H1 (cell line): ENCODE data around the gene PSKH1. TPM values are rescaled to one million over a fixed set of nuclear protein-coding genes. Genes with fewer than 3 reads are reported as not detected.

Source experiments
- CTCF ChIA-PET: fragments of 300-600 bp; sonication (Branson Sonifier 250); formaldehyde crosslinking; loops from one replicate; lab custom pipeline; 2021; ENCODE audit not compliant: partially characterized antibody; lab: Charles Lee
- POLR2A ChIA-PET: fragments of 300-600 bp; sonication (Branson Sonifier 250); formaldehyde crosslinking; loops from one replicate; lab custom pipeline; 2021; ENCODE audit warnings: inconsistent platforms; ENCODE audit not compliant: partially characterized antibody; lab: Charles Lee
- DNase-seq, 2 experiments: peaks; one replicate each; pipeline versions ENCODE4 v3.0.0 to v3.0.0-alpha.2; 2010 to 2022; ENCODE audit warnings: low spot score in 2 of 2, low read depth in 1 of 2, mixed read lengths in 1 of 2
- FAIRE-seq: peaks from 2 replicates; lab custom pipeline; 2011; peaks lifted over from hg19 to GRCh38; lab: Jason Lieb, UNC
- H2AFZ ChIP-seq: 2 replicates; pipeline ENCODE4 v1.8.1; 2012; ENCODE audit warnings: low read length, inconsistent platforms
- H2AK5ac ChIP-seq: 2 replicates; pipeline ENCODE4 v1.6.1; 2013; ENCODE audit warnings: low read depth, low read length
- H2BK120ac ChIP-seq: replicated peaks from 2 replicates; pipeline ENCODE3; 2013; ENCODE audit warnings: low read depth, low read length, inconsistent platforms
- H2BK12ac ChIP-seq: 2 replicates; pipeline ENCODE4 v1.6.1; 2013; ENCODE audit warnings: low read depth, low read length
- H2BK15ac ChIP-seq: 2 replicates; pipeline ENCODE4 v1.6.1; 2013; ENCODE audit warnings: low read length
- H2BK20ac ChIP-seq: 2 replicates; pipeline ENCODE4 v1.6.1; 2013; ENCODE audit warnings: low read length
- H2BK5ac ChIP-seq: 2 replicates; pipeline ENCODE4 v1.6.1; 2013; ENCODE audit warnings: low read depth, low read length
- H3K14ac ChIP-seq: 2 replicates; pipeline ENCODE4 v1.6.1; 2013; ENCODE audit warnings: inconsistent platforms; ENCODE audit not compliant: insufficient read length
- H3K18ac ChIP-seq: 2 replicates; pipeline ENCODE4 v1.6.1; 2013; ENCODE audit warnings: low read length; ENCODE audit errors: extremely low read depth
- H3K23ac ChIP-seq: 2 replicates; pipeline ENCODE4 v1.6.1; 2013; ENCODE audit warnings: inconsistent platforms; ENCODE audit not compliant: insufficient read length
- H3K23me2 ChIP-seq: 2 replicates; pipeline ENCODE4 v1.6.1; 2013; ENCODE audit warnings: low read depth, low read length
- H3K27ac ChIP-seq: 2 replicates; pipeline ENCODE4 v1.6.1; 2011; ENCODE audit warnings: low read depth, low read length, inconsistent platforms
- H3K27me3 ChIP-seq, 4 experiments: replicated peaks in 1 of 4; 1 replicate in 1 of 4; 2 replicates in 3 of 4; pipeline versions ENCODE4 v1.6.1 to v1.8.1; 2011 to 2013; ENCODE audit warnings: low read length in 3 of 4, mild to moderate bottlenecking in 3 of 4, inconsistent platforms in 2 of 4, mixed read lengths in 2 of 4, moderate library complexity in 1 of 4; ENCODE audit not compliant: control insufficient read depth in 3 of 4, insufficient read depth in 3 of 4; ENCODE audit errors: extremely low read depth in 1 of 4
- H3K36me3 ChIP-seq, 4 experiments: 2 replicates each; pipeline versions ENCODE4 v1.6.1 to v1.8.1; 2011 to 2013; ENCODE audit warnings: mild to moderate bottlenecking in 4 of 4, low read length in 3 of 4, moderate library complexity in 2 of 4, control low read depth in 1 of 4, inconsistent platforms in 1 of 4; ENCODE audit not compliant: insufficient read depth in 4 of 4, control insufficient read depth in 2 of 4
- H3K4ac ChIP-seq: replicated peaks from 2 replicates; pipeline ENCODE3; 2013; ENCODE audit warnings: low read length, low read depth, mixed read lengths, inconsistent platforms; ENCODE audit not compliant: insufficient read length
- H3K4me1 ChIP-seq, 4 experiments: replicated peaks in 1 of 4; 1 replicate in 1 of 4; 2 replicates in 3 of 4; pipeline versions ENCODE4 v1.6.1 to v1.8.1; 2011 to 2013; ENCODE audit warnings: low read length in 3 of 4, inconsistent platforms in 2 of 4, mixed read lengths in 1 of 4; ENCODE audit not compliant: insufficient read depth in 4 of 4, control insufficient read depth in 3 of 4
- H3K4me2 ChIP-seq, 2 experiments: 2 replicates each; pipeline versions ENCODE4 v1.6.1 to v1.8.1; 2011 to 2013; ENCODE audit warnings: low read depth in 2 of 2, low read length in 2 of 2, control low read depth in 1 of 2, inconsistent platforms in 1 of 2, mild to moderate bottlenecking in 1 of 2; ENCODE audit not compliant: insufficient read depth in 1 of 2
- H3K4me3 ChIP-seq, 4 experiments: fragments of 200-600, 300-600 bp in 1 of 4; sonication (generic), shearing (Covaris generic), sonication (Bioruptor Twin) in 1 of 4; 2 replicates each; pipeline versions ENCODE4 v1.5.1 to v1.8.1; 2011 to 2016; ENCODE audit warnings: low read length in 4 of 4, low read depth in 3 of 4, control low read depth in 2 of 4, inconsistent platforms in 2 of 4, mild to moderate bottlenecking in 2 of 4, mixed read lengths in 1 of 4, moderate library complexity in 1 of 4; ENCODE audit not compliant: insufficient read depth in 2 of 4; ENCODE audit errors: extremely low read depth in 1 of 4
- H3K56ac ChIP-seq: replicated peaks from 2 replicates; pipeline ENCODE3; 2013; ENCODE audit warnings: low read depth, mild to moderate bottlenecking, mixed read lengths, low read length, inconsistent platforms; ENCODE audit not compliant: insufficient read length
- H3K79me1 ChIP-seq: 2 replicates; pipeline ENCODE4 v1.6.1; 2013; ENCODE audit warnings: low read depth, low read length, control low read depth
- H3K79me2 ChIP-seq, 2 experiments: 2 replicates each; pipeline versions ENCODE4 v1.6.1 to v1.8.1; 2012 to 2013; ENCODE audit warnings: low read length in 2 of 2, mild to moderate bottlenecking in 2 of 2, inconsistent platforms in 1 of 2; ENCODE audit not compliant: insufficient read depth in 2 of 2, control insufficient read depth in 1 of 2
- H3K9ac ChIP-seq, 4 experiments: replicated peaks in 1 of 4; 1 replicate in 1 of 4; 2 replicates in 3 of 4; pipeline versions ENCODE4 v1.6.1 to v1.8.1; 2011 to 2013; ENCODE audit warnings: low read depth in 3 of 4, low read length in 3 of 4, control low read depth in 2 of 4, mild to moderate bottlenecking in 2 of 4, moderate library complexity in 2 of 4, inconsistent platforms in 1 of 4; ENCODE audit errors: extremely low read depth in 1 of 4
- H3K9me3 ChIP-seq, 2 experiments: 2 replicates each; pipeline versions ENCODE4 v1.6.1 to v1.8.1; 2012 to 2013; ENCODE audit warnings: mild to moderate bottlenecking in 2 of 2, moderate library complexity in 2 of 2, control low read depth in 1 of 2, inconsistent platforms in 1 of 2, low read depth in 1 of 2, low read length in 1 of 2, mixed read lengths in 1 of 2; ENCODE audit not compliant: insufficient read depth in 2 of 2
- H4K20me1 ChIP-seq, 2 experiments: replicated peaks in 1 of 2; 2 replicates each; pipeline versions ENCODE3 to v1.8.1; 2011 to 2013; ENCODE audit warnings: inconsistent platforms in 2 of 2, low read length in 2 of 2, mild to moderate bottlenecking in 1 of 2; ENCODE audit not compliant: insufficient read depth in 2 of 2, control insufficient read depth in 1 of 2
- H4K5ac ChIP-seq: 2 replicates; pipeline ENCODE4 v1.6.1; 2013; ENCODE audit warnings: low read length, low read depth, mixed read lengths, inconsistent platforms; ENCODE audit not compliant: insufficient read length
- H4K8ac ChIP-seq: 2 replicates; pipeline ENCODE4 v1.8.0; 2013; ENCODE audit warnings: mild to moderate bottlenecking, moderate library complexity, low read length, inconsistent platforms; ENCODE audit not compliant: insufficient read depth; ENCODE audit errors: extremely low read depth
- H4K91ac ChIP-seq: replicated peaks from 2 replicates; pipeline ENCODE3; 2013; ENCODE audit warnings: low read length, mixed read lengths, inconsistent platforms; ENCODE audit not compliant: insufficient read length
- GABPA ChIP-seq: IDR thresholded peaks from 2 replicates; pipeline ENCODE4 v1.6.1; 2011; ENCODE audit warnings: mild to moderate bottlenecking, low read length, moderate library complexity, borderline replicate concordance; ENCODE audit not compliant: insufficient read depth
- MAX ChIP-seq: IDR thresholded peaks from 2 replicates; pipeline ENCODE4 v1.6.1; 2012; ENCODE audit warnings: inconsistent platforms
- PHF8 ChIP-seq: fragments of 200-600 bp; sonication (generic); conservative IDR thresholded peaks from 2 replicates; pipeline ENCODE4 v1.7.1; 2012; ENCODE audit warnings: low read depth, mild to moderate bottlenecking, inconsistent platforms, low read length, moderate library complexity
- RBBP5 ChIP-seq: IDR thresholded peaks from 2 replicates; pipeline ENCODE4 v1.7.1; 2012; ENCODE audit warnings: low read depth, mild to moderate bottlenecking, inconsistent platforms, low read length, moderate library complexity, borderline replicate concordance
- RXRA ChIP-seq: IDR thresholded peaks from 2 replicates; pipeline ENCODE4 v1.6.1; 2011; ENCODE audit warnings: low read depth, mild to moderate bottlenecking, low read length, moderate library complexity; ENCODE audit not compliant: insufficient read depth
- USF2 ChIP-seq: IDR thresholded peaks from 2 replicates; pipeline ENCODE4 v1.6.1; 2011; ENCODE audit warnings: low read length, improper control_type of control experiment
- ZNF274 ChIP-seq: IDR thresholded peaks from 2 replicates; pipeline ENCODE4 v1.7.0; 2012; ENCODE audit warnings: low read length, borderline replicate concordance; ENCODE audit errors: extremely low read depth
- WGBS, 2 experiments: shearing (Covaris generic) in 1 of 2; methylation state at CpG; one replicate each; pipeline versions ENCODE4 v1.1.6 to v1.1.7; 2013 to 2015; ENCODE audit warnings: low lambda C conversion rate in 2 of 2, mixed read lengths in 2 of 2, inconsistent platforms in 1 of 2, low coverage in 1 of 2, missing lambda C conversion rate in 1 of 2; ENCODE audit not compliant: insufficient replicate concordance in 2 of 2, insufficient coverage in 1 of 2, insufficient read length in 1 of 2; ENCODE audit errors: extremely low coverage in 1 of 2, missing lambda C conversion rate in 1 of 2; 5-methylcytosine and 5-hydroxymethylcytosine counted together
- polyA plus RNA-seq, 7 experiments: library from polyadenylated mRNA; depleted of rRNA in 3 of 7; stranded (reverse) in 5 of 7; unstranded in 2 of 7; fragments of >200 nt in 5 of 7; fragments of 200-250 nt in 2 of 7; gene quantifications; 1 replicate in 5 of 7; 2 replicates in 1 of 7; 4 replicates in 1 of 7; pipeline versions ENCODE4 v1.2.1 to v1.2.3, GENCODE V29; 2011 to 2013; ENCODE audit warnings: missing spikeins in 2 of 7, mixed read lengths in 2 of 7
- total RNA-seq: library from RNA; stranded (reverse); fragmentation: NEBNext Ultra II Directional; extraction: Animal tissue kit (Norgen Biotek cat#: 25700); gene quantifications from 2 replicates; pipeline ENCODE4 v1.2.1, GENCODE V29; 2021

Gene PSKH1
- total and polyA plus RNA-seq, 2 of the 8 experiments (the other 6 are each of a cell fraction or from before 2014, with no cell fraction given) = 24.8 to 51.0 TPM

- POLR2A ChIA-PET = interaction anchor here (0.6 to 8.5 kb wide), 6 partner anchors 12 to 119 kb away, joined by 3 to 47 read pairs (median 4); partner anchors contain the start of gene PSMB10
- no peak overlapping the region for H3K4me3 ChIP-seq
- peaks cover 2% of the 10 kb centered on the region; the same call in 1 of the 2 replicates for H3K79me1 ChIP-seq
- peaks cover 12 to 59% (median 25%) of the 10 kb centered on the region in 4 experiments for H3K36me3 ChIP-seq
- CTCF ChIA-PET = interaction anchor here (0.6 to 27.1 kb wide), 11 partner anchors 8 to 772 kb away, joined by 3 to 623 read pairs (median 4); partner anchors contain the start of genes EDC4, NRN1L, PSKH1 and SLC12A4
- no peak overlapping the region for H3K14ac ChIP-seq
- peaks cover 3% of the 10 kb centered on the region; the same call in 1 of the 2 replicates for H3K23me2 ChIP-seq
- WGBS, 2 experiments = 100% methylated on average over 2 of the region's 28 CpGs; no CpG with 5 or more reads in 1 of the 2 experiments
- H4K91ac ChIP-seq = no peak overlapping the region
- H3K9me3 ChIP-seq = no peaks in the 10 kb centered on the region
- no peak overlapping the region for H2BK20ac ChIP-seq
- H3K27me3 ChIP-seq = no peaks in the 10 kb centered on the region
- TF ChIP-seq ZNF274 = no peak
- TF ChIP-seq MAX = no peak
- no peak for TF ChIP-seq PHF8
- TF ChIP-seq GABPA = no peak
- no peak for TF ChIP-seq USF2
- TF ChIP-seq RXRA = no peak
- TF ChIP-seq RBBP5 = no peak
- no peaks in the 10 kb centered on the region for H3K79me2 ChIP-seq
- no peak overlapping the region for H3K9ac ChIP-seq
- H4K8ac ChIP-seq = no peak overlapping the region; the same call in 1 of the 2 replicates
- DNase-seq (no peak), FAIRE-seq (no peak)
- no peak overlapping the region for H3K4me2 ChIP-seq
- H2BK120ac ChIP-seq = no peak overlapping the region
- no peak overlapping the region for H4K5ac ChIP-seq
- no peak overlapping the region for H2BK15ac ChIP-seq
- H4K20me1 ChIP-seq = peaks cover 12 to 39% of the 10 kb centered on the region in 2 experiments
- no peak overlapping the region for H2AFZ ChIP-seq
- no peak overlapping the region for H2BK5ac ChIP-seq
- no peak overlapping the region for H3K18ac ChIP-seq
- H3K23ac ChIP-seq = no peak overlapping the region
- no peaks in the 10 kb centered on the region; a peak in 1 of 7 replicates for H3K4me1 ChIP-seq
- H2AK5ac ChIP-seq = no peak overlapping the region
- no peak overlapping the region for H2BK12ac ChIP-seq
- no peak overlapping the region for H3K56ac ChIP-seq
- H3K4ac ChIP-seq = no peak overlapping the region
- no peak overlapping the region for H3K27ac ChIP-seq
Measured at GRCh38 chr16:67946966-67947558, 54.0 kb downstream of the PSKH1 start.
